ENCODE data around the gene NES.

Gene NES

DNA sequence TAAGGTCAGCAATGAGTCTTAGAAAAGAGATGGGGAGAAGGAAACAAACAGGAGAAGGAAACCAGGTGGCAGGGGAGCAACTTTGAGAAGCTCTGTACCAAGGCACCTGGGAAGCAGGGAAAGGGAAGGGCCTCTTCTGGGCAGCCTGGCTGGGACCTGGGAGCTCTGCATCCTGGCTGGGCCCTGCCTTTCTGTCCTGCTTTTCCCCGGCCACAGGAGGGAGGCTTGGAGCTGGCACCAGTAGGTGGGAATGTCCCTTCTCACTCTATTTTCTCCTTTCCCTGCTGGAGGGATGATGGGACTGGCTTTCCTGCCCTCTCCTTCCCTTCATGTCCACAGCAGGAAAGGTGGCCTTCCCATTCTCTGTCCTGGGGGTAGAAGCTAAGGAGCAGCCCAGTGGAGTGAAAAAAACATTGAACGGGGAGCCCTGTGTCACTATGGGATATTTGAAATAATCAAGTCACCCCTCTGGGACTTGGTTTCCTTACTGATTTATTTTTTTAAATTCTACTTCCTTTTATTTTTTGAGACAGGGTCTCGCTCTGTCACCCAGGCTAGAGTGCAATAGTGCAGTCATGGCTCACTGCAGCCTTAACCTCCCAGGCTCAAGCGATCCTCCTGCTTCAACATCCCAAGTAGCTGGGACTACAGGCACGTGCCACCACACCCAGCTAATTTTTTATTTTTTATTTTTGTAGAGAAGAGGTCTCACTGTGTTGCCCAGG lies 5.1 kb upstream of the NES start:
- H3K4me2 ChIP-seq (ENCODE audit: low read depth, low read length): no peak overlapping the region
- no peaks in the 10 kb centered on the region for H3K9me2 ChIP-seq (replicated peaks; ENCODE audit: insufficient read depth, low read length)
- TF ChIP-seq EZH2 (optimal IDR thresholded peaks at IDR 0.05; ENCODE audit: low read depth, low read length): no peak
- TF ChIP-seq, protein P1, sequence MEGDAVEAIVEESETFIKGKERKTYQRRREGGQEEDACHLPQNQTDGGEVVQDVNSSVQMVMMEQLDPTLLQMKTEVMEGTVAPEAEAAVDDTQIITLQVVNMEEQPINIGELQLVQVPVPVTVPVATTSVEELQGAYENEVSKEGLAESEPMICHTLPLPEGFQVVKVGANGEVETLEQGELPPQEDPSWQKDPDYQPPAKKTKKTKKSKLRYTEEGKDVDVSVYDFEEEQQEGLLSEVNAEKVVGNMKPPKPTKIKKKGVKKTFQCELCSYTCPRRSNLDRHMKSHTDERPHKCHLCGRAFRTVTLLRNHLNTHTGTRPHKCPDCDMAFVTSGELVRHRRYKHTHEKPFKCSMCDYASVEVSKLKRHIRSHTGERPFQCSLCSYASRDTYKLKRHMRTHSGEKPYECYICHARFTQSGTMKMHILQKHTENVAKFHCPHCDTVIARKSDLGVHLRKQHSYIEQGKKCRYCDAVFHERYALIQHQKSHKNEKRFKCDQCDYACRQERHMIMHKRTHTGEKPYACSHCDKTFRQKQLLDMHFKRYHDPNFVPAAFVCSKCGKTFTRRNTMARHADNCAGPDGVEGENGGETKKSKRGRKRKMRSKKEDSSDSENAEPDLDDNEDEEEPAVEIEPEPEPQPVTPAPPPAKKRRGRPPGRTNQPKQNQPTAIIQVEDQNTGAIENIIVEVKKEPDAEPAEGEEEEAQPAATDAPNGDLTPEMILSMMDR (IDR thresholded peaks at IDR 0.05; ENCODE audit: low read length): no peak
- no peak for TF ChIP-seq EZH2phosphoT487 (IDR thresholded peaks at IDR 0.05; ENCODE audit: low read length)
- no peak for DNase-seq
- peaks cover 3% of the 10 kb centered on the region; the same call in 1 of the 2 replicates for H3K4me1 ChIP-seq (ENCODE audit: low read length)
- H3K27me3 ChIP-seq (replicated peaks; ENCODE audit: insufficient read depth, low read length): peaks cover 70% of the 10 kb centered on the region
- H3K4me3 ChIP-seq (ENCODE audit: low read length): no peak overlapping the region
- H3K27ac ChIP-seq (ENCODE audit: low read length): no peak overlapping the region
- H3K36me3 ChIP-seq (replicated peaks; ENCODE audit: insufficient read depth, low read length): no peaks in the 10 kb centered on the region
- H3F3A ChIP-seq (ENCODE audit: insufficient read depth, low read length): no peaks in the 10 kb centered on the region
- no peak overlapping the region for H2AFZ ChIP-seq (ENCODE audit: low read length)
- no peak overlapping the region for H3K9ac ChIP-seq (ENCODE audit: low read length)
- H4K20me1 ChIP-seq (ENCODE audit: insufficient read depth, low read length): no peaks in the 10 kb centered on the region
- no peaks in the 10 kb centered on the region for H3K9me3 ChIP-seq (replicated peaks; ENCODE audit: insufficient read depth, low read length)
- H3K79me2 ChIP-seq (ENCODE audit: low read length): no peaks in the 10 kb centered on the region

GRCh38 chr1:156681196-156681960 lies 4.2 kb upstream of the NES start:
- Histone ChIP-seq H3K27me3 (replicated peaks; ENCODE audit: insufficient read depth, low read length) (peaks cover 79% of the 10 kb centered on the region), H3K36me3 (replicated peaks; ENCODE audit: insufficient read depth, low read length) (no peaks in the 10 kb centered on the region), H4K20me1 (ENCODE audit: insufficient read depth, low read length) (no peaks in the 10 kb centered on the region), H2AFZ (ENCODE audit: low read length) (no peak overlapping the region), H3K4me1 (ENCODE audit: low read length) (peaks cover 4% of the 10 kb centered on the region; the same call in 1 of the 2 replicates), H3K9me3 (replicated peaks; ENCODE audit: insufficient read depth, low read length) (no peaks in the 10 kb centered on the region), H3K4me3 (ENCODE audit: low read length) (no peak overlapping the region), H3K9ac (ENCODE audit: low read length) (no peak overlapping the region), H3F3A (ENCODE audit: insufficient read depth, low read length) (no peaks in the 10 kb centered on the region), H3K79me2 (ENCODE audit: low read length) (no peaks in the 10 kb centered on the region), H3K9me2 (replicated peaks; ENCODE audit: insufficient read depth, low read length) (no peaks in the 10 kb centered on the region), H3K27ac (ENCODE audit: low read length) (no peak overlapping the region), H3K4me2 (ENCODE audit: low read depth, low read length) (no peak overlapping the region)
- no peak for TF ChIP-seq EZH2phosphoT487 (IDR thresholded peaks at IDR 0.05; ENCODE audit: low read length)
- TF ChIP-seq, protein P1 (IDR thresholded peaks at IDR 0.05; ENCODE audit: low read length): no peak
- TF ChIP-seq EZH2 (optimal IDR thresholded peaks at IDR 0.05; ENCODE audit: low read depth, low read length): no peak
- no peak for DNase-seq

DNA sequence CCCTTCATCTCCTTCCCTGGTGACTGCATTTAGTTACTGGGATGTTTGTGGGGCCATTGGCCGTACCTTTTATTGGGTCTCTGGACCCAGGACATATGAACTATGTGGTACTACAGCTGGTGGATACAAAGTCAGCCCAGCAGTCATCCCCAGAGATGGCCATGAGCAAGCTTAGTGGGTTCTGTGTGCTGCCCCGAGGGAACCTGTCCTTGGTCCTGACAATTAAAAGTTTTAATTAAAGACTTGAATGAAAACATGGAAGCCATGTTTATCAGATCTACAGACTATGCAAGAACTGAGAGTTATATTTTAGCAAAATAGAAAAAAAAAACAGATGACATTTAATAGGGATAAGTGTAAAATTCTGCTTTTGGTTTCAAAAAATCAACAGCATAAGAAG lies 2.8 kb upstream of the NES start:
- peaks cover 4% of the 10 kb centered on the region; the same call in 1 of the 2 replicates for H3K4me1 ChIP-seq (ENCODE audit: low read length)
- TF ChIP-seq EZH2phosphoT487 (IDR thresholded peaks at IDR 0.05; ENCODE audit: low read length) (no peak), EZH2 (optimal IDR thresholded peaks at IDR 0.05; ENCODE audit: low read depth, low read length) (no peak)
- TF ChIP-seq, protein P1 (IDR thresholded peaks at IDR 0.05; ENCODE audit: low read length): no peak
- H4K20me1 ChIP-seq (ENCODE audit: insufficient read depth, low read length): no peaks in the 10 kb centered on the region
- no peaks in the 10 kb centered on the region for H3F3A ChIP-seq (ENCODE audit: insufficient read depth, low read length)
- H3K9me3 ChIP-seq (replicated peaks; ENCODE audit: insufficient read depth, low read length): no peaks in the 10 kb centered on the region
- no peak overlapping the region for H3K27ac ChIP-seq (ENCODE audit: low read length)
- H3K36me3 ChIP-seq (replicated peaks; ENCODE audit: insufficient read depth, low read length): no peaks in the 10 kb centered on the region
- no peak overlapping the region for H3K4me2 ChIP-seq (ENCODE audit: low read depth, low read length)
- no peaks in the 10 kb centered on the region for H3K79me2 ChIP-seq (ENCODE audit: low read length)
- H3K9me2 ChIP-seq (replicated peaks; ENCODE audit: insufficient read depth, low read length): no peaks in the 10 kb centered on the region
- no peak overlapping the region for H2AFZ ChIP-seq (ENCODE audit: low read length)
- H3K9ac ChIP-seq (ENCODE audit: low read length): no peak overlapping the region
- DNase-seq: no peak
- H3K4me3 ChIP-seq (ENCODE audit: low read length): no peak overlapping the region
- peaks cover 87% of the 10 kb centered on the region for H3K27me3 ChIP-seq (replicated peaks; ENCODE audit: insufficient read depth, low read length)

Measured in MM.1S (cell line).